Measurements from ENCODE around the gene HRH1. TPM values are rescaled to one million over a fixed set of nuclear protein-coding genes. Genes with fewer than 3 reads are reported as not detected.
A peak's percentile ranks its signal among the peaks of the same experiment; 100 is the strongest.

Gene HRH1
- total and polyA plus RNA-seq, 2 experiments from 2014 or later = not detected

DNA sequence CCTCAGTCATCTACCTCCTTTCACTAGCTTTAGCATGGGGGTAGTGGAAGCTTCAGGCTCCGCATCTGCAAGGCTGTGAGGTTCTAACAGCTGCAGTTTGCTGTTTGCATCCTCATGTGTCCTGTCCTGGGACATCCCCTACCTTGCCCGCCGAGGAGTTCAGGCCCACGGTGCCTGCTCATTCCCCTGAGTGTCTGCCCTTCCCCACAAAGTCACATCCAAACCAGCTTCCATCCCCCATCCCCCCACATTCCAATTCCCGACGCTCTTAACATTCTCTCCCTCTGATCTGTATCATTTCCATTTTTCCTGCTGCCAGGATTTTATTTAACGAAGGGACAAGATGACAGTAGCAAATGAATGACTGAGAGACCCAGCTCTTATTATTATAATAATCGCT, 43.8 kb downstream of the HRH1 start:
- Mint-ChIP-seq H3K9me3 (peaks cover 2% of the 10 kb centered on the region; the same call in 2 of the 3 replicates), H3K4me3 (no peak overlapping the region), H3K27ac (no peak overlapping the region), H3K4me1 (peaks cover 32% of the 10 kb centered on the region), H3K27me3 (ENCODE audit: insufficient read depth, low read depth, poor library complexity) (peaks cover 10% of the 10 kb centered on the region), H3K36me3 (ENCODE audit: low read depth) (no peaks in the 10 kb centered on the region)
- ATAC-seq (peak; percentile 31), DNase-seq (ENCODE audit: low spot score) (peak; percentile 33)
- Histone ChIP-seq H2AFZ (peak overlapping the region; percentile 85; the same call in 1 of the 2 replicates), H4K20me1 (replicated peaks; ENCODE audit: insufficient read depth) (no peaks in the 10 kb centered on the region), H3K4me3 (no peak overlapping the region), H3F3A (replicated peaks; ENCODE audit: low read depth) (no peaks in the 10 kb centered on the region), H3K79me2 (replicated peaks; ENCODE audit: insufficient read depth) (no peaks in the 10 kb centered on the region), H3K27ac (ENCODE audit: low read depth) (no peak overlapping the region), H3K27me3 (ENCODE audit: insufficient read depth) (no peaks in the 10 kb centered on the region), H3K4me1 (ENCODE audit: insufficient read depth) (peaks cover 9% of the 10 kb centered on the region; the same call in 1 of the 2 replicates), H3K9me2 (ENCODE audit: insufficient read depth) (no peaks in the 10 kb centered on the region), H3K4me2 (peak overlapping the region; percentile 33), H3K36me3 (ENCODE audit: insufficient read depth) (no peaks in the 10 kb centered on the region)
- no peak for TF ChIP-seq ZNF331 (CRISPR knock-in tag; IDR thresholded peaks at IDR 0.05; ENCODE audit: low read depth)
- no peak for TF ChIP-seq POLR2AphosphoS5 (IDR thresholded peaks at IDR 0.05; ENCODE audit: low read depth)
- TF ChIP-seq ZNF114 (CRISPR knock-in tag; IDR thresholded peaks at IDR 0.05) = no peak
- TF ChIP-seq, protein P1, sequence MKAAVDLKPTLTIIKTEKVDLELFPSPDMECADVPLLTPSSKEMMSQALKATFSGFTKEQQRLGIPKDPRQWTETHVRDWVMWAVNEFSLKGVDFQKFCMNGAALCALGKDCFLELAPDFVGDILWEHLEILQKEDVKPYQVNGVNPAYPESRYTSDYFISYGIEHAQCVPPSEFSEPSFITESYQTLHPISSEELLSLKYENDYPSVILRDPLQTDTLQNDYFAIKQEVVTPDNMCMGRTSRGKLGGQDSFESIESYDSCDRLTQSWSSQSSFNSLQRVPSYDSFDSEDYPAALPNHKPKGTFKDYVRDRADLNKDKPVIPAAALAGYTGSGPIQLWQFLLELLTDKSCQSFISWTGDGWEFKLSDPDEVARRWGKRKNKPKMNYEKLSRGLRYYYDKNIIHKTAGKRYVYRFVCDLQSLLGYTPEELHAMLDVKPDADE (IDR thresholded peaks at IDR 0.05) = no peak
- no peak for TF ChIP-seq STAT1 (IDR thresholded peaks at IDR 0.05; ENCODE audit: unreplicated experiment)
- TF ChIP-seq NANOG (IDR thresholded peaks at IDR 0.05; ENCODE audit: borderline replicate concordance) = no peak
- TF ChIP-seq, protein P2, sequence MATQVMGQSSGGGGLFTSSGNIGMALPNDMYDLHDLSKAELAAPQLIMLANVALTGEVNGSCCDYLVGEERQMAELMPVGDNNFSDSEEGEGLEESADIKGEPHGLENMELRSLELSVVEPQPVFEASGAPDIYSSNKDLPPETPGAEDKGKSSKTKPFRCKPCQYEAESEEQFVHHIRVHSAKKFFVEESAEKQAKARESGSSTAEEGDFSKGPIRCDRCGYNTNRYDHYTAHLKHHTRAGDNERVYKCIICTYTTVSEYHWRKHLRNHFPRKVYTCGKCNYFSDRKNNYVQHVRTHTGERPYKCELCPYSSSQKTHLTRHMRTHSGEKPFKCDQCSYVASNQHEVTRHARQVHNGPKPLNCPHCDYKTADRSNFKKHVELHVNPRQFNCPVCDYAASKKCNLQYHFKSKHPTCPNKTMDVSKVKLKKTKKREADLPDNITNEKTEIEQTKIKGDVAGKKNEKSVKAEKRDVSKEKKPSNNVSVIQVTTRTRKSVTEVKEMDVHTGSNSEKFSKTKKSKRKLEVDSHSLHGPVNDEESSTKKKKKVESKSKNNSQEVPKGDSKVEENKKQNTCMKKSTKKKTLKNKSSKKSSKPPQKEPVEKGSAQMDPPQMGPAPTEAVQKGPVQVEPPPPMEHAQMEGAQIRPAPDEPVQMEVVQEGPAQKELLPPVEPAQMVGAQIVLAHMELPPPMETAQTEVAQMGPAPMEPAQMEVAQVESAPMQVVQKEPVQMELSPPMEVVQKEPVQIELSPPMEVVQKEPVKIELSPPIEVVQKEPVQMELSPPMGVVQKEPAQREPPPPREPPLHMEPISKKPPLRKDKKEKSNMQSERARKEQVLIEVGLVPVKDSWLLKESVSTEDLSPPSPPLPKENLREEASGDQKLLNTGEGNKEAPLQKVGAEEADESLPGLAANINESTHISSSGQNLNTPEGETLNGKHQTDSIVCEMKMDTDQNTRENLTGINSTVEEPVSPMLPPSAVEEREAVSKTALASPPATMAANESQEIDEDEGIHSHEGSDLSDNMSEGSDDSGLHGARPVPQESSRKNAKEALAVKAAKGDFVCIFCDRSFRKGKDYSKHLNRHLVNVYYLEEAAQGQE (IDR thresholded peaks at IDR 0.05; ENCODE audit: unreplicated experiment) = no peak
- no peak for TF ChIP-seq EZH2 (IDR thresholded peaks at IDR 0.05; ENCODE audit: low read depth, unreplicated experiment)
- TF ChIP-seq, protein P3, sequence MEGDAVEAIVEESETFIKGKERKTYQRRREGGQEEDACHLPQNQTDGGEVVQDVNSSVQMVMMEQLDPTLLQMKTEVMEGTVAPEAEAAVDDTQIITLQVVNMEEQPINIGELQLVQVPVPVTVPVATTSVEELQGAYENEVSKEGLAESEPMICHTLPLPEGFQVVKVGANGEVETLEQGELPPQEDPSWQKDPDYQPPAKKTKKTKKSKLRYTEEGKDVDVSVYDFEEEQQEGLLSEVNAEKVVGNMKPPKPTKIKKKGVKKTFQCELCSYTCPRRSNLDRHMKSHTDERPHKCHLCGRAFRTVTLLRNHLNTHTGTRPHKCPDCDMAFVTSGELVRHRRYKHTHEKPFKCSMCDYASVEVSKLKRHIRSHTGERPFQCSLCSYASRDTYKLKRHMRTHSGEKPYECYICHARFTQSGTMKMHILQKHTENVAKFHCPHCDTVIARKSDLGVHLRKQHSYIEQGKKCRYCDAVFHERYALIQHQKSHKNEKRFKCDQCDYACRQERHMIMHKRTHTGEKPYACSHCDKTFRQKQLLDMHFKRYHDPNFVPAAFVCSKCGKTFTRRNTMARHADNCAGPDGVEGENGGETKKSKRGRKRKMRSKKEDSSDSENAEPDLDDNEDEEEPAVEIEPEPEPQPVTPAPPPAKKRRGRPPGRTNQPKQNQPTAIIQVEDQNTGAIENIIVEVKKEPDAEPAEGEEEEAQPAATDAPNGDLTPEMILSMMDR (conservative IDR thresholded peaks at IDR 0.05; ENCODE audit: low read depth in 2 of 2) = no peak
- no peak for TF ChIP-seq JUNB (IDR thresholded peaks at IDR 0.05; ENCODE audit: unreplicated experiment)
- TF ChIP-seq EZH2phosphoT487 (IDR thresholded peaks at IDR 0.05; ENCODE audit: unreplicated experiment) = no peak
